ENCODE results near the gene MYO7B. TPM values are rescaled to one million over a fixed set of nuclear protein-coding genes. Genes with fewer than 3 reads are reported as not detected.
A peak's percentile ranks its signal among the peaks of the same experiment; 100 is the strongest.

The MYO7B gene
- total RNA-seq, 1 donor from 2014 or later = under 0.01 TPM

GRCh38 chr2:127678531-127678930, 143.0 kb downstream of the MYO7B start:
- no peak for DNase-seq (ENCODE audit: low read depth in 2 of 2)

GRCh38 chr2:127678991-127679390, 143.5 kb downstream of the MYO7B start:
- no peak for DNase-seq (ENCODE audit: low read depth in 2 of 2)

GRCh38 chr2:127679680-127680361, 144.3 kb downstream of the MYO7B start:
- DNase-seq (ENCODE audit: low read depth in 2 of 2) = no peak

- DNase-seq (ENCODE audit: low read depth in 2 of 2) = no peak
These were observed 145.3 kb downstream of the MYO7B start for GRCh38 chr2:127680706-127681287.

GRCh38 chr2:127681288-127681804, 145.9 kb downstream of the MYO7B start:
- DNase-seq (ENCODE audit: low read depth in 2 of 2) = peak in 1 of 2 donors; percentile 45

GRCh38 chr2:127681976-127682857, 146.7 kb downstream of the MYO7B start:
- no peak for DNase-seq (ENCODE audit: low read depth in 2 of 2)

GRCh38 chr2:127683056-127683455, 147.6 kb downstream of the MYO7B start:
- DNase-seq (ENCODE audit: low read depth in 2 of 2) = no peak

GRCh38 chr2:127683757-127684156, 148.3 kb downstream of the MYO7B start:
- DNase-seq (ENCODE audit: low read depth in 2 of 2) = peak in 1 of 2 donors; percentile 19

GRCh38 chr2:127685410-127686080, 150.1 kb downstream of the MYO7B start:
- no peak for DNase-seq (ENCODE audit: low read depth in 2 of 2)

Other genes starting within 250 kb of the MYO7B start
- gene ERCC3, start 241.5 kb upstream of the MYO7B start, total RNA-seq = 23.1 and 28.8 TPM in 2 replicates
- gene MAP3K2, start 147.7 kb upstream of the MYO7B start, total RNA-seq = 11.8 and 19.8 TPM in 2 replicates
- under 0.01 TPM in 2 replicates for gene PROC, start 117.3 kb upstream of the MYO7B start, total RNA-seq
- 20.9 and 32.1 TPM in 2 replicates for gene IWS1, start 9.2 kb upstream of the MYO7B start, total RNA-seq
- not detected in 2 replicates for gene GPR17, start 110.5 kb downstream of the MYO7B start, total RNA-seq
- gene LIMS2, start 139.8 kb downstream of the MYO7B start, total RNA-seq = 3.6 and 5.0 TPM in 2 replicates
- 2.6 and 5.8 TPM in 2 replicates for gene SFT2D3, start 165.8 kb downstream of the MYO7B start, total RNA-seq

Data from lung microvascular endothelial cell (primary cell).